SU-DHL-6 (cell line): Measurements from ENCODE around the gene ABHD16A.

Experiments
- EZH2phosphoT487 ChIP-seq: fragments of 200-600 bp; sonication (generic), shearing (Covaris generic); conservative IDR thresholded peaks from 2 replicates; pipeline ENCODE4 v1.6.1; 2018; ENCODE audit warnings: mild to moderate bottlenecking, antibody characterized with exemption, low read length, moderate library complexity, mixed read lengths
- TF ChIP-seq, protein P1 (sequence below): fragments of 200-600 bp; sonication (generic); IDR thresholded peaks from one replicate; pipeline ENCODE4 v1.5.1; 2017; ENCODE audit warnings: antibody characterized with exemption, mild to moderate bottlenecking, low read length, moderate library complexity; ENCODE audit not compliant: insufficient read depth, poor library complexity, severe bottlenecking

DNA sequence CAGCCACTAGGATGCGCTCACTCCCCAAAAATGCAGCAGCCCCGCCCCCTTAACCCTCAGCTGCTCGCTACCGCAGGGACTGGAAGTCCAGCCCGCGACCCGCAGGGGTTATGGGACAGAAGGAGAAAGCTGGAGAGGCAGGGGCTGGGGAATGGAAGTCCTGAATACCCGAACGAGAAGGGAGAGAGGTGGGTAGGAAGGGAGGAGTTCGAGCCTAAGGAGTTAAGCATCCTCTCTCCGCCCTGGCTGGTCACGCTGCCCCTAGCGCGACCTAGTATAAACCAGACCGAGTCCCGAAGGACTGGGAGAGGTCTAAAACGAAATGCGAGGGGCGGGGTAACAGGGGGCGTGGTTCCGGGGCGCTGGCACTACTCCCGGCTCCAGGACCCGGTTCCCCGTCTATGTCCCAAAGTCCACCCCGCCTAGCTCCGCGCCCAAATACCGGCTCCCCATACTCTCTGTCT lies 26.4 kb upstream of the ABHD16A start:
- TF ChIP-seq, protein P1, sequence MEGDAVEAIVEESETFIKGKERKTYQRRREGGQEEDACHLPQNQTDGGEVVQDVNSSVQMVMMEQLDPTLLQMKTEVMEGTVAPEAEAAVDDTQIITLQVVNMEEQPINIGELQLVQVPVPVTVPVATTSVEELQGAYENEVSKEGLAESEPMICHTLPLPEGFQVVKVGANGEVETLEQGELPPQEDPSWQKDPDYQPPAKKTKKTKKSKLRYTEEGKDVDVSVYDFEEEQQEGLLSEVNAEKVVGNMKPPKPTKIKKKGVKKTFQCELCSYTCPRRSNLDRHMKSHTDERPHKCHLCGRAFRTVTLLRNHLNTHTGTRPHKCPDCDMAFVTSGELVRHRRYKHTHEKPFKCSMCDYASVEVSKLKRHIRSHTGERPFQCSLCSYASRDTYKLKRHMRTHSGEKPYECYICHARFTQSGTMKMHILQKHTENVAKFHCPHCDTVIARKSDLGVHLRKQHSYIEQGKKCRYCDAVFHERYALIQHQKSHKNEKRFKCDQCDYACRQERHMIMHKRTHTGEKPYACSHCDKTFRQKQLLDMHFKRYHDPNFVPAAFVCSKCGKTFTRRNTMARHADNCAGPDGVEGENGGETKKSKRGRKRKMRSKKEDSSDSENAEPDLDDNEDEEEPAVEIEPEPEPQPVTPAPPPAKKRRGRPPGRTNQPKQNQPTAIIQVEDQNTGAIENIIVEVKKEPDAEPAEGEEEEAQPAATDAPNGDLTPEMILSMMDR = no peak
- TF ChIP-seq EZH2phosphoT487 = no peak
